ENCODE data around the gene ZNF496. TPM values are rescaled to one million over a fixed set of nuclear protein-coding genes. Genes with fewer than 3 reads are reported as not detected.

The ZNF496 gene
- total and polyA plus RNA-seq, 2 experiments from 2014 or later, result 6.7 to 21.0 TPM

GRCh38 chr1:247317702-247318101, 14.0 kb downstream of the ZNF496 start:
- TF ChIP-seq EZH2phosphoT487 (IDR thresholded peaks at IDR 0.05; ENCODE audit: insufficient read depth, low read depth), result no peak
- TF ChIP-seq EZH2 (IDR thresholded peaks at IDR 0.05; ENCODE audit: insufficient read depth, poor library complexity, severe bottlenecking), result no peak
- H3K4me3 ChIP-seq, result no peak overlapping the region
- no peaks in the 10 kb centered on the region for H3K27me3 ChIP-seq (replicated peaks; ENCODE audit: insufficient read depth)
- peaks cover 6% of the 10 kb centered on the region for H3K4me1 ChIP-seq (ENCODE audit: insufficient read depth)
- H3K9me3 ChIP-seq (ENCODE audit: low read depth), result no peaks in the 10 kb centered on the region
- H3K36me3 ChIP-seq (ENCODE audit: low read depth), result peaks cover 31% of the 10 kb centered on the region
- H3K4me2 ChIP-seq (ENCODE audit: unreplicated experiment), result no peak overlapping the region
- H3K79me2 ChIP-seq (ENCODE audit: insufficient read depth), result no peaks in the 10 kb centered on the region
- peaks cover 6% of the 10 kb centered on the region; the same call in 1 of the 2 replicates for H3F3A ChIP-seq (ENCODE audit: insufficient read depth)
- in situ Hi-C loops (cut with MboI), result no loop called here
- no peak for DNase-seq
- H2AFZ ChIP-seq, result no peak overlapping the region
- no peak overlapping the region for H3K9ac ChIP-seq
- no peak overlapping the region for H3K27ac ChIP-seq
- 97 to 98% methylated on average over 3 of the region's 3 CpGs for whole genome bisulfite sequencing, 2 experiments (ENCODE audit: low coverage in 1 of 2, low lambda C conversion rate in 2 of 2, missing lambda C conversion rate in 2 of 2)
- no peaks in the 10 kb centered on the region for H4K20me1 ChIP-seq (ENCODE audit: insufficient read depth)
- H3K9me2 ChIP-seq (ENCODE audit: insufficient read depth), result no peaks in the 10 kb centered on the region

DNA sequence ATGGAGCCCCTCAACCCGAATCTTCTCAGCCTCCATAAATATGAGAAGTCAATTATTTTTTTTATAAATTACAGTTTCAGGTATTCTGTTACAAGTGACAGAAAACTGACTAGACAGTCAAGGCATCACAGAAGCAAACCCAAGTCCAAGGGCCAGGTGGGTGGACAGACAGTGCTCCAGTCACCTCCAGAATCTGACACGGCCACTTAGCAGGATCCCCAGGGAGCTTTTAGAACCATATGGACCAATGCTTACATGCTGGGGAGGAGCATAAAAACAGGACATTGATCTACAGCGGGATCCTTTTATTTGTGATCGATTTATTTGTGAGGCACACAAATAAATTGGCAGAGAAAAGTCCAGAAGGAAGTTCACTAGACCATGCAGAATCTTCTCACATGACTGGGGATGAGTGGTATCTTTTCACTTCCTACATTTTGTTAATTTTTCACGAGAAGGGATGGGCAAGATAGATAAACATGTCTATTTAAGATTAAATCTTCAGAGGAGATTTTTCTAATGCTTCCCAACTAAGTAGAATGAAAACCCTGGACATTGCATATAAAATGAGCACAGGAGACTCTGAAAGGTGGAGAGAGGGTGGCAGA, 15.0 kb downstream of the ZNF496 start:
- H3K27ac ChIP-seq, result no peak overlapping the region
- H3K4me3 ChIP-seq, result no peak overlapping the region
- DNase-seq, result no peak
- no peaks in the 10 kb centered on the region for H3K79me2 ChIP-seq (ENCODE audit: insufficient read depth)
- no peak overlapping the region for H3K4me2 ChIP-seq (ENCODE audit: unreplicated experiment)
- H3K27me3 ChIP-seq (replicated peaks; ENCODE audit: insufficient read depth), result no peaks in the 10 kb centered on the region
- WGBS, 2 experiments (ENCODE audit: low coverage in 1 of 2, low lambda C conversion rate in 2 of 2, missing lambda C conversion rate in 2 of 2), result 96 to 97% methylated on average over 5 of the region's 5 CpGs
- H3F3A ChIP-seq (ENCODE audit: insufficient read depth), result peaks cover 6% of the 10 kb centered on the region; the same call in 1 of the 2 replicates
- TF ChIP-seq EZH2phosphoT487 (IDR thresholded peaks at IDR 0.05; ENCODE audit: insufficient read depth, low read depth) (no peak), EZH2 (IDR thresholded peaks at IDR 0.05; ENCODE audit: insufficient read depth, poor library complexity, severe bottlenecking) (no peak)
- no peaks in the 10 kb centered on the region for H3K9me3 ChIP-seq (ENCODE audit: low read depth)
- H4K20me1 ChIP-seq (ENCODE audit: insufficient read depth), result no peaks in the 10 kb centered on the region
- H3K9ac ChIP-seq, result no peak overlapping the region
- no peaks in the 10 kb centered on the region for H3K9me2 ChIP-seq (ENCODE audit: insufficient read depth)
- peaks cover 24% of the 10 kb centered on the region for H3K36me3 ChIP-seq (ENCODE audit: low read depth)
- no peak overlapping the region for H2AFZ ChIP-seq
- in situ Hi-C loops (cut with MboI), result no loop called here
- H3K4me1 ChIP-seq (ENCODE audit: insufficient read depth), result peaks cover 6% of the 10 kb centered on the region

DNA sequence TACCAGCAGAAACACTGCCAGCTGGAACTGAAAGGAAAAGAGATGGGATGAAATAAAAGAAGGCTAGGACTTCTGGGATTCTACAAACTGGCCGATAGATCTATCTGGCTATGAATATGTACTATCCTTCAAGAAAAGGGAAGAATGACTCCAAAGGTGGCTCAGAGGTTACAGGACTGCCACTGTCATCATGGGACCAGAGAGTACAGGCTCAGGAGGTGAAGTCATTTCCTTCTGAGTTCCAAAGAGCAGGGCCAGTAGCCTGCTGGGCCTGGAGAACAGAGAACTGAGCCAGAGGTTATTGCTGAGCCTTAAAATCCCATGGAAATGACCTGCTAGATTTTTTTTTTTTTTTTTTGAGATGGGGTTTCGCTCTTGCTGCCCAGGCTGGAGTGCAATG, 27.6 kb downstream of the ZNF496 start:
- no peaks in the 10 kb centered on the region for H3K9me3 ChIP-seq (ENCODE audit: low read depth)
- H3K9me2 ChIP-seq (ENCODE audit: insufficient read depth), result no peaks in the 10 kb centered on the region
- H3K27me3 ChIP-seq (replicated peaks; ENCODE audit: insufficient read depth), result no peaks in the 10 kb centered on the region
- H3K27ac ChIP-seq, result no peak overlapping the region
- H3K4me2 ChIP-seq (ENCODE audit: unreplicated experiment), result no peak overlapping the region
- in situ Hi-C loops (cut with MboI), result no loop called here
- no peak for DNase-seq
- no peak overlapping the region for H2AFZ ChIP-seq
- no peaks in the 10 kb centered on the region for H3K79me2 ChIP-seq (ENCODE audit: insufficient read depth)
- H3F3A ChIP-seq (ENCODE audit: insufficient read depth), result no peaks in the 10 kb centered on the region
- H3K4me3 ChIP-seq, result no peak overlapping the region
- no peak for TF ChIP-seq EZH2phosphoT487 (IDR thresholded peaks at IDR 0.05; ENCODE audit: insufficient read depth, low read depth)
- TF ChIP-seq EZH2 (IDR thresholded peaks at IDR 0.05; ENCODE audit: insufficient read depth, poor library complexity, severe bottlenecking), result no peak
- H3K36me3 ChIP-seq (ENCODE audit: low read depth), result no peaks in the 10 kb centered on the region; the same call in 1 of the 2 replicates
- H3K4me1 ChIP-seq (ENCODE audit: insufficient read depth), result no peaks in the 10 kb centered on the region
- no peak overlapping the region for H3K9ac ChIP-seq
- 97 to 100% methylated on average over 2 of the region's 2 CpGs for WGBS, 2 experiments (ENCODE audit: low coverage in 1 of 2, low lambda C conversion rate in 2 of 2, missing lambda C conversion rate in 2 of 2)
- no peaks in the 10 kb centered on the region for H4K20me1 ChIP-seq (ENCODE audit: insufficient read depth)

- H4K20me1 ChIP-seq (ENCODE audit: insufficient read depth), result no peaks in the 10 kb centered on the region
- in situ Hi-C loops (cut with MboI), result no loop called here
- TF ChIP-seq EZH2 (IDR thresholded peaks at IDR 0.05; ENCODE audit: insufficient read depth, poor library complexity, severe bottlenecking), result no peak
- no peak for TF ChIP-seq EZH2phosphoT487 (IDR thresholded peaks at IDR 0.05; ENCODE audit: insufficient read depth, low read depth)
- WGBS, 2 experiments (ENCODE audit: low coverage in 1 of 2, low lambda C conversion rate in 2 of 2, missing lambda C conversion rate in 2 of 2), result 68 to 69% methylated on average over 5 of the region's 5 CpGs
- no peak overlapping the region for H3K9ac ChIP-seq
- no peaks in the 10 kb centered on the region for H3K79me2 ChIP-seq (ENCODE audit: insufficient read depth)
- H3K9me2 ChIP-seq (ENCODE audit: insufficient read depth), result no peaks in the 10 kb centered on the region
- no peak overlapping the region for H2AFZ ChIP-seq
- no peak overlapping the region for H3K4me3 ChIP-seq
- no peaks in the 10 kb centered on the region for H3F3A ChIP-seq (ENCODE audit: insufficient read depth)
- no peaks in the 10 kb centered on the region; the same call in 1 of the 2 replicates for H3K36me3 ChIP-seq (ENCODE audit: low read depth)
- no peak overlapping the region for H3K27ac ChIP-seq
- H3K9me3 ChIP-seq (ENCODE audit: low read depth), result no peaks in the 10 kb centered on the region
- no peak for DNase-seq
- H3K4me2 ChIP-seq (ENCODE audit: unreplicated experiment), result no peak overlapping the region
- no peaks in the 10 kb centered on the region for H3K4me1 ChIP-seq (ENCODE audit: insufficient read depth)
- H3K27me3 ChIP-seq (replicated peaks; ENCODE audit: insufficient read depth), result no peaks in the 10 kb centered on the region
These were observed 28.5 kb downstream of the ZNF496 start for GRCh38 chr1:247303216-247303615.

Data from GM23248 (cell line).